MM.1S (cell line): ENCODE measurements around the gene PELI3.

Experiments
- DNase-seq: peaks from one replicate; pipeline ENCODE4 v3.0.0-alpha.2; 2015
- H2AFZ ChIP-seq: fragments of 300-600 bp; sonication (generic); 2 replicates; pipeline ENCODE4 v1.6.0; 2016; ENCODE audit warnings: antibody characterized with exemption, low read length
- H3F3A ChIP-seq: fragments of 300-600 bp; sonication (generic); 2 replicates; pipeline ENCODE4 v1.6.1; 2016; ENCODE audit warnings: mild to moderate bottlenecking, antibody characterized with exemption, low read length, moderate library complexity, mixed read lengths; ENCODE audit not compliant: insufficient read depth
- H3K27ac ChIP-seq: fragments of 300-600 bp; sonication (generic); 2 replicates; pipeline ENCODE4 v1.5.1; 2016; ENCODE audit warnings: mild to moderate bottlenecking, low read length
- H3K27me3 ChIP-seq: fragments of 300-600 bp; sonication (generic); replicated peaks from 2 replicates; pipeline ENCODE4 v1.6.0; 2016; ENCODE audit warnings: low read length; ENCODE audit not compliant: insufficient read depth
- H3K36me3 ChIP-seq: fragments of 300-600 bp; sonication (generic); replicated peaks from 2 replicates; pipeline ENCODE4 v1.6.1; 2016; ENCODE audit warnings: mild to moderate bottlenecking, low read length, mixed read lengths; ENCODE audit not compliant: insufficient read depth
- H3K4me1 ChIP-seq: fragments of 300-600 bp; sonication (generic); 2 replicates; pipeline ENCODE4 v1.6.1; 2016; ENCODE audit warnings: low read length, mixed read lengths
- H3K4me2 ChIP-seq: fragments of 300-600 bp; sonication (generic); 2 replicates; pipeline ENCODE4 v1.6.0; 2016; ENCODE audit warnings: low read depth, low read length
- H3K4me3 ChIP-seq: fragments of 300-600 bp; sonication (generic); 2 replicates; pipeline ENCODE4 v1.5.1; 2016; ENCODE audit warnings: low read length, mixed read lengths
- H3K79me2 ChIP-seq: fragments of 300-600 bp; sonication (generic); 2 replicates; pipeline ENCODE4 v1.6.1; 2016; ENCODE audit warnings: mixed run types, low read length, mixed read lengths
- H3K9ac ChIP-seq: fragments of 300-600 bp; sonication (generic); 2 replicates; pipeline ENCODE4 v1.6.1; 2016; ENCODE audit warnings: low read length, mixed read lengths
- H3K9me2 ChIP-seq: fragments of 300-600 bp; sonication (generic); replicated peaks from 2 replicates; pipeline ENCODE4 v1.6.1; 2016; ENCODE audit warnings: mild to moderate bottlenecking, low read length, mixed read lengths; ENCODE audit not compliant: insufficient read depth
- H3K9me3 ChIP-seq: fragments of 300-600 bp; sonication (generic); replicated peaks from 2 replicates; pipeline ENCODE4 v1.6.1; 2016; ENCODE audit warnings: mild to moderate bottlenecking, low read length, mixed read lengths; ENCODE audit not compliant: insufficient read depth
- H4K20me1 ChIP-seq: fragments of 300-600 bp; sonication (generic); 2 replicates; pipeline ENCODE4 v1.6.1; 2016; ENCODE audit warnings: mild to moderate bottlenecking, low read length, moderate library complexity, mixed read lengths; ENCODE audit not compliant: insufficient read depth
- CTCF ChIP-seq: fragments of 300-600 bp; sonication (generic); IDR thresholded peaks from 2 replicates; pipeline ENCODE4 v1.5.1; 2016; ENCODE audit warnings: antibody characterized with exemption, low read length, mixed read lengths
- EZH2 ChIP-seq: fragments of 300-600 bp; sonication (generic); optimal IDR thresholded peaks from 2 replicates; pipeline ENCODE3; 2017; ENCODE audit warnings: low read depth, mild to moderate bottlenecking, antibody characterized with exemption, low read length, mixed read lengths
- EZH2phosphoT487 ChIP-seq: fragments of 300-600 bp; sonication (generic); IDR thresholded peaks from 2 replicates; pipeline ENCODE4 v1.6.1; 2018; ENCODE audit warnings: antibody characterized with exemption, low read length

Gene PELI3

GRCh38 chr11:66497206-66497605 lies 30.5 kb downstream of the PELI3 start:
- Histone ChIP-seq H3K27ac (no peak overlapping the region), H3K4me3 (no peak overlapping the region), H3K9ac (no peak overlapping the region), H3K27me3 (no peaks in the 10 kb centered on the region), H4K20me1 (no peaks in the 10 kb centered on the region), H3F3A (no peaks in the 10 kb centered on the region), H3K9me3 (no peaks in the 10 kb centered on the region), H3K4me2 (no peak overlapping the region), H3K4me1 (no peaks in the 10 kb centered on the region), H3K36me3 (no peaks in the 10 kb centered on the region), H3K79me2 (no peaks in the 10 kb centered on the region), H2AFZ (no peak overlapping the region), H3K9me2 (no peaks in the 10 kb centered on the region)
- no peak for DNase-seq
- TF ChIP-seq EZH2 = no peak
- TF ChIP-seq CTCF = no peak
- no peak for TF ChIP-seq EZH2phosphoT487

- H3K36me3 ChIP-seq = no peaks in the 10 kb centered on the region
- no peaks in the 10 kb centered on the region for H3K27me3 ChIP-seq
- no peaks in the 10 kb centered on the region for H3K79me2 ChIP-seq
- no peaks in the 10 kb centered on the region for H3K4me1 ChIP-seq
- no peak overlapping the region for H3K27ac ChIP-seq
- H3K9me3 ChIP-seq = no peaks in the 10 kb centered on the region
- TF ChIP-seq EZH2 = no peak
- TF ChIP-seq CTCF = no peak
- no peak for TF ChIP-seq EZH2phosphoT487
- H3K9me2 ChIP-seq = no peaks in the 10 kb centered on the region
- no peak overlapping the region for H3K4me3 ChIP-seq
- H4K20me1 ChIP-seq = no peaks in the 10 kb centered on the region
- no peaks in the 10 kb centered on the region for H3F3A ChIP-seq
- no peak for DNase-seq
- H3K9ac ChIP-seq = no peak overlapping the region
- H3K4me2 ChIP-seq = no peak overlapping the region
- H2AFZ ChIP-seq = no peak overlapping the region
Measured at GRCh38 chr11:66498506-66498905, 31.8 kb downstream of the PELI3 start.

GRCh38 chr11:66505276-66505816 lies 38.6 kb downstream of the PELI3 start:
- H3F3A ChIP-seq = no peaks in the 10 kb centered on the region
- no peaks in the 10 kb centered on the region for H3K27me3 ChIP-seq
- H2AFZ ChIP-seq = no peak overlapping the region
- no peak overlapping the region for H3K4me2 ChIP-seq
- no peak for TF ChIP-seq EZH2
- H3K9me3 ChIP-seq = no peaks in the 10 kb centered on the region
- H4K20me1 ChIP-seq = no peaks in the 10 kb centered on the region
- no peak overlapping the region for H3K4me3 ChIP-seq
- H3K9ac ChIP-seq = no peak overlapping the region
- no peak for DNase-seq
- no peaks in the 10 kb centered on the region for H3K4me1 ChIP-seq
- H3K9me2 ChIP-seq = no peaks in the 10 kb centered on the region
- H3K79me2 ChIP-seq = no peaks in the 10 kb centered on the region
- H3K36me3 ChIP-seq = no peaks in the 10 kb centered on the region; the same call in 1 of the 2 replicates
- H3K27ac ChIP-seq = no peak overlapping the region

- H3K9ac ChIP-seq = no peak overlapping the region
Measured at GRCh38 chr11:66509131-66509561, 42.4 kb downstream of the PELI3 start.

More at GRCh38 chr11:66509131-66509561, 42.4 kb downstream of the PELI3 start:
- peaks cover 4% of the 10 kb centered on the region; the same call in 1 of the 2 replicates for H3K4me1 ChIP-seq
- H3K4me2 ChIP-seq = no peak overlapping the region
- no peaks in the 10 kb centered on the region; the same call in 1 of the 2 replicates for H3K36me3 ChIP-seq
- no peak for DNase-seq
- H3K27me3 ChIP-seq = no peaks in the 10 kb centered on the region
- H3K9me3 ChIP-seq = no peaks in the 10 kb centered on the region
- H2AFZ ChIP-seq = no peak overlapping the region
- TF ChIP-seq EZH2phosphoT487 (no peak), EZH2 (no peak), CTCF (no peak)
- no peak overlapping the region for H3K27ac ChIP-seq
- no peak overlapping the region for H3K4me3 ChIP-seq
- H3F3A ChIP-seq = no peaks in the 10 kb centered on the region
- H4K20me1 ChIP-seq = no peaks in the 10 kb centered on the region
- no peaks in the 10 kb centered on the region for H3K9me2 ChIP-seq
- peaks cover 13% of the 10 kb centered on the region for H3K79me2 ChIP-seq
